ENCODE results near the gene MKNK1. TPM values are rescaled to one million over a fixed set of nuclear protein-coding genes. Genes with fewer than 3 reads are reported as not detected.

The MKNK1 gene
- total and polyA plus RNA-seq, 4 donors, result 29.4 to 83.5 (median 62.8) TPM

GRCh38 chr1:46569884-46570725 is 34.0 kb downstream of the MKNK1 start:
- no peak overlapping the region for H3K9ac ChIP-seq (ENCODE audit: insufficient read depth in 1 of 2, low read length in 2 of 2)
- DNase-seq, result peak; percentile 41 to 83 (median 66)
- 75 to 79% methylated on average over 14 of the region's 14 CpGs for WGBS, 2 donors
- ATAC-seq (ENCODE audit: insufficient read depth, low FRiP score), result no peak
- H3K27me3 ChIP-seq (ENCODE audit: control insufficient read depth in 3 of 3, insufficient read depth in 3 of 3, low read length in 2 of 3), result no peaks in the 10 kb centered on the region
- TF ChIP-seq, protein P1, sequence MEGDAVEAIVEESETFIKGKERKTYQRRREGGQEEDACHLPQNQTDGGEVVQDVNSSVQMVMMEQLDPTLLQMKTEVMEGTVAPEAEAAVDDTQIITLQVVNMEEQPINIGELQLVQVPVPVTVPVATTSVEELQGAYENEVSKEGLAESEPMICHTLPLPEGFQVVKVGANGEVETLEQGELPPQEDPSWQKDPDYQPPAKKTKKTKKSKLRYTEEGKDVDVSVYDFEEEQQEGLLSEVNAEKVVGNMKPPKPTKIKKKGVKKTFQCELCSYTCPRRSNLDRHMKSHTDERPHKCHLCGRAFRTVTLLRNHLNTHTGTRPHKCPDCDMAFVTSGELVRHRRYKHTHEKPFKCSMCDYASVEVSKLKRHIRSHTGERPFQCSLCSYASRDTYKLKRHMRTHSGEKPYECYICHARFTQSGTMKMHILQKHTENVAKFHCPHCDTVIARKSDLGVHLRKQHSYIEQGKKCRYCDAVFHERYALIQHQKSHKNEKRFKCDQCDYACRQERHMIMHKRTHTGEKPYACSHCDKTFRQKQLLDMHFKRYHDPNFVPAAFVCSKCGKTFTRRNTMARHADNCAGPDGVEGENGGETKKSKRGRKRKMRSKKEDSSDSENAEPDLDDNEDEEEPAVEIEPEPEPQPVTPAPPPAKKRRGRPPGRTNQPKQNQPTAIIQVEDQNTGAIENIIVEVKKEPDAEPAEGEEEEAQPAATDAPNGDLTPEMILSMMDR (IDR thresholded peaks at IDR 0.05; ENCODE audit: control extremely low read depth, extremely low read depth), result no peak
- H3K4me1 ChIP-seq (ENCODE audit: control insufficient read depth in 5 of 5, insufficient read depth in 5 of 5, low read length in 5 of 5), result peaks cover 0 to 12% (median 0%) of the 10 kb centered on the region in 5 donors
- H3K36me3 ChIP-seq (ENCODE audit: control insufficient read depth in 4 of 4, insufficient read depth in 4 of 4, low read length in 4 of 4), result peaks cover 6 to 17% (median 12%) of the 10 kb centered on the region in 4 donors
- H3K27ac ChIP-seq (ENCODE audit: low read depth in 1 of 2, low read length in 1 of 2), result no peak overlapping the region
- H3K9me3 ChIP-seq (ENCODE audit: control insufficient read depth in 4 of 4, insufficient read depth in 3 of 4, low read length in 3 of 4), result no peaks in the 10 kb centered on the region
- no peak overlapping the region for H3K4me3 ChIP-seq

DNA sequence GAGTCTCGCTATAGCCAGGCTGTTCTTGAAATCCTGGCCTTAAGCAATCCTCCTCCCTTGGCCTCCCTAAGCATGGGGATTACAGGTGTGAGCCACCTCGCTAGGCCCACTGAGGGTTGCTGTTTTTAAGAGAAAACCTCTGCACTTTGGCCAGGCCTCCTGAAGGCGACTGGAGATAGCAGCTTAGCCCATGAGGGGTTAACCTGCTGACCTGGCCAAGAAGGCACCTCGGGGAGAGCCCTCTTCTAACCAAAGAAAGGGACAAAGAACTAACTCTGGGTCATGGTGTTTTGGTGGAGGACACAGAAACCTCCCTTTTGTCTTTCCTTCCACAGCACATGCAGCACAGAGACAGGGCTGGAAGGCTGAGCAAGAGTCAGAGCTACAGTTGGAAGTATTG is 35.0 kb downstream of the MKNK1 start:
- Histone ChIP-seq H3K4me1 (ENCODE audit: control insufficient read depth in 5 of 5, insufficient read depth in 5 of 5, low read length in 5 of 5) (peaks cover 0 to 12% (median 0%) of the 10 kb centered on the region in 5 donors), H3K36me3 (ENCODE audit: control insufficient read depth in 4 of 4, insufficient read depth in 4 of 4, low read length in 4 of 4) (peaks cover 5 to 26% (median 13%) of the 10 kb centered on the region in 4 donors), H3K4me3 (no peak overlapping the region), H3K27me3 (ENCODE audit: control insufficient read depth in 3 of 3, insufficient read depth in 3 of 3, low read length in 2 of 3) (no peaks in the 10 kb centered on the region), H3K9ac (ENCODE audit: insufficient read depth in 1 of 2, low read length in 2 of 2) (no peak overlapping the region), H3K9me3 (ENCODE audit: control insufficient read depth in 4 of 4, insufficient read depth in 3 of 4, low read length in 3 of 4) (no peaks in the 10 kb centered on the region), H3K27ac (ENCODE audit: low read depth in 1 of 2, low read length in 1 of 2) (no peak overlapping the region)
- TF ChIP-seq, protein P1 (IDR thresholded peaks at IDR 0.05; ENCODE audit: control extremely low read depth, extremely low read depth), result no peak
- ATAC-seq (ENCODE audit: insufficient read depth, low FRiP score), result no peak
- 82 to 86% methylated on average over 4 of the region's 4 CpGs for WGBS, 2 donors
- no peak for DNase-seq

GRCh38 chr1:46568461-46568891 is 35.6 kb downstream of the MKNK1 start:
- Histone ChIP-seq H3K9me3 (ENCODE audit: control insufficient read depth in 4 of 4, insufficient read depth in 3 of 4, low read length in 3 of 4) (no peaks in the 10 kb centered on the region), H3K9ac (ENCODE audit: insufficient read depth in 1 of 2, low read length in 2 of 2) (no peak overlapping the region), H3K27ac (ENCODE audit: low read depth in 1 of 2, low read length in 1 of 2) (no peak overlapping the region), H3K4me1 (ENCODE audit: control insufficient read depth in 5 of 5, insufficient read depth in 5 of 5, low read length in 5 of 5) (peaks cover 0 to 12% (median 0%) of the 10 kb centered on the region in 5 donors), H3K36me3 (ENCODE audit: control insufficient read depth in 4 of 4, insufficient read depth in 4 of 4, low read length in 4 of 4) (peaks cover 5 to 27% (median 13%) of the 10 kb centered on the region in 4 donors), H3K27me3 (ENCODE audit: control insufficient read depth in 3 of 3, insufficient read depth in 3 of 3, low read length in 2 of 3) (no peaks in the 10 kb centered on the region), H3K4me3 (no peak overlapping the region)
- DNase-seq, result no peak
- TF ChIP-seq, protein P1 (IDR thresholded peaks at IDR 0.05; ENCODE audit: control extremely low read depth, extremely low read depth), result no peak
- no peak for ATAC-seq (ENCODE audit: insufficient read depth, low FRiP score)
- WGBS, 2 donors, result 95 to 96% methylated on average over 6 of the region's 6 CpGs
